ENCODE data around the gene CDR2L.

GRCh38 chr17:74995847-74996246 is 8.4 kb downstream of the CDR2L start:
- TF ChIP-seq SP1 (IDR thresholded peaks at IDR 0.05): no peak
- no peak for TF ChIP-seq LEF1 (IDR thresholded peaks at IDR 0.05; ENCODE audit: borderline replicate concordance)
- TF ChIP-seq ELF4 (IDR thresholded peaks at IDR 0.05): no peak
- TF ChIP-seq CTBP1 (IDR thresholded peaks at IDR 0.05; ENCODE audit: borderline replicate concordance): no peak
- no peak for TF ChIP-seq FOXM1 (IDR thresholded peaks at IDR 0.05; ENCODE audit: borderline replicate concordance)
- TF ChIP-seq BHLHE40 (IDR thresholded peaks at IDR 0.05; ENCODE audit: borderline replicate concordance): no peak
